SK-N-SH treated with all-trans-retinoic acid at 6 μM for 48 hours (cell line): Measurements from ENCODE around the gene CFAP20.

Source experiments
- ATAC-seq: fragments of 200-7000 bp; cut with Tn5 transposase; 3 replicates; pipeline ENCODE4 v1.9.1; 2020; ENCODE audit warnings: mild to moderate bottlenecking, moderate library complexity
- ARNTL ChIP-seq: fragments of 450-650 bp; formaldehyde crosslinking; IDR thresholded peaks from 2 replicates; pipeline ENCODE4 v1.5.0; 2020; ENCODE audit warnings: low read depth, mild to moderate bottlenecking, moderate library complexity, borderline replicate concordance
- BACH2 ChIP-seq: fragments of 250-450 bp; sonication (Bioruptor Pico); IDR thresholded peaks from 2 replicates; pipeline ENCODE4 v1.9.0; 2021; ENCODE audit warnings: mild to moderate bottlenecking, borderline replicate concordance
- CREB5 ChIP-seq: fragments of 250-450 bp; sonication (Bioruptor Pico); IDR thresholded peaks from 2 replicates; pipeline ENCODE4 v1.5.1; 2020; ENCODE audit warnings: low read depth, mild to moderate bottlenecking, moderate library complexity
- CSDC2 ChIP-seq: fragments of 250-450 bp; sonication (Bioruptor Pico); IDR thresholded peaks from 2 replicates; pipeline ENCODE4 v1.5.0; 2020; ENCODE audit warnings: mild to moderate bottlenecking, moderate library complexity
- CSRNP3 ChIP-seq: fragments of 250-450 bp; sonication (Bioruptor Pico); IDR thresholded peaks from 2 replicates; pipeline ENCODE4 v1.5.1; 2021; ENCODE audit warnings: mild to moderate bottlenecking, moderate library complexity
- ISL1 ChIP-seq: fragments of 250-450 bp; sonication (Bioruptor Pico); IDR thresholded peaks from 2 replicates; pipeline ENCODE4 v2.1.2; 2022; ENCODE audit warnings: mild to moderate bottlenecking, moderate library complexity
- OSR1 ChIP-seq: fragments of 250-450 bp; sonication (Bioruptor Pico); IDR thresholded peaks from 2 replicates; pipeline ENCODE4 v1.8.0; 2022; ENCODE audit warnings: moderate library complexity, mild to moderate bottlenecking, inconsistent platforms
- PATZ1 ChIP-seq: fragments of 250-450 bp; sonication (Bioruptor Pico); IDR thresholded peaks from 2 replicates; pipeline ENCODE4 v1.8.0; 2020; ENCODE audit warnings: mild to moderate bottlenecking, moderate library complexity, borderline replicate concordance
- PPARA ChIP-seq: fragments of 250-450 bp; sonication (Bioruptor Pico); IDR thresholded peaks from 2 replicates; pipeline ENCODE4 v1.5.0; 2020; ENCODE audit warnings: mild to moderate bottlenecking, borderline replicate concordance
- RARB ChIP-seq: fragments of 250-450 bp; sonication (Bioruptor Pico); IDR thresholded peaks from 2 replicates; pipeline ENCODE4 v1.8.0; 2021; ENCODE audit warnings: mild to moderate bottlenecking, moderate library complexity
- SNAI2 ChIP-seq: fragments of 250-450 bp; sonication (Bioruptor Pico); IDR thresholded peaks from 2 replicates; pipeline ENCODE4 v1.5.0; 2020; ENCODE audit warnings: mild to moderate bottlenecking, moderate library complexity
- TCF4 ChIP-seq: fragments of 250-450 bp; sonication (Bioruptor Pico); IDR thresholded peaks from 2 replicates; pipeline ENCODE4 v1.8.0; 2021; ENCODE audit warnings: mild to moderate bottlenecking, moderate library complexity, borderline replicate concordance
- TOX ChIP-seq: fragments of 250-450 bp; sonication (Bioruptor Pico); IDR thresholded peaks from 2 replicates; pipeline ENCODE4 v1.8.0; 2021; ENCODE audit warnings: mild to moderate bottlenecking, moderate library complexity, borderline replicate concordance
- TSHZ2 ChIP-seq: fragments of 250-450 bp; sonication (Bioruptor Pico); IDR thresholded peaks from 2 replicates; pipeline ENCODE4 v1.5.0; 2020; ENCODE audit warnings: mild to moderate bottlenecking, moderate library complexity
- ZC3H10 ChIP-seq: fragments of 250-450 bp; sonication (Bioruptor Pico); IDR thresholded peaks from 2 replicates; pipeline ENCODE4 v1.5.1; 2021; ENCODE audit warnings: mild to moderate bottlenecking, moderate library complexity
- ZFP3 ChIP-seq: fragments of 250-450 bp; sonication (Bioruptor Pico); IDR thresholded peaks from 2 replicates; pipeline ENCODE4 v1.5.0; 2020; ENCODE audit warnings: mild to moderate bottlenecking, moderate library complexity
- ZFP30 ChIP-seq: fragments of 450-650 bp; formaldehyde crosslinking; IDR thresholded peaks from 2 replicates; pipeline ENCODE4 v1.5.0; 2022; ENCODE audit warnings: mild to moderate bottlenecking, moderate library complexity
- ZNF565 ChIP-seq: fragments of 450-650 bp; formaldehyde crosslinking; conservative IDR thresholded peaks from 2 replicates; pipeline ENCODE4 v1.5.0; 2020; ENCODE audit warnings: low read depth, mild to moderate bottlenecking, moderate library complexity
- ZNF70 ChIP-seq: fragments of 450-650 bp; formaldehyde crosslinking; IDR thresholded peaks from 2 replicates; pipeline ENCODE4 v1.5.0; 2020; ENCODE audit warnings: mild to moderate bottlenecking, moderate library complexity
- ZNF8 ChIP-seq: fragments of 450-650 bp; formaldehyde crosslinking; IDR thresholded peaks from 2 replicates; pipeline ENCODE4 v1.5.0; 2020; ENCODE audit warnings: mild to moderate bottlenecking, moderate library complexity

CFAP20 gene

DNA sequence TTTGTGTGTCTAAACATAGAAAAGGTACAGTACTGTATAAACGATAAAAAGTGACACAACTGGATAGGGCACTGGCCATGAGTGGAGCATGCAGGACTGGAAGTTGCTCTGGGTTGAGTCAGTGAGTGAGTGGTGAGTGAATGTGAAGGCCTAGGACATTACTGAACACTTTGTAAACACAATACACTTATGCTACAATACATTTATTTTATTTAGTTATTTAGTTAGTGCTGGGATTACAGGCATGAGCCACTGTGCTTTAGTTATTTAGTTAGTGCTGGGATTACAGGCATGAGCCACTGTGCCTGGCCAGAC lies 4.6 kb downstream of the CFAP20 start:
- no peak for ATAC-seq
- no peak for TF ChIP-seq ZNF565 (CRISPR knock-in tag)
- TF ChIP-seq SNAI2, result no peak

DNA sequence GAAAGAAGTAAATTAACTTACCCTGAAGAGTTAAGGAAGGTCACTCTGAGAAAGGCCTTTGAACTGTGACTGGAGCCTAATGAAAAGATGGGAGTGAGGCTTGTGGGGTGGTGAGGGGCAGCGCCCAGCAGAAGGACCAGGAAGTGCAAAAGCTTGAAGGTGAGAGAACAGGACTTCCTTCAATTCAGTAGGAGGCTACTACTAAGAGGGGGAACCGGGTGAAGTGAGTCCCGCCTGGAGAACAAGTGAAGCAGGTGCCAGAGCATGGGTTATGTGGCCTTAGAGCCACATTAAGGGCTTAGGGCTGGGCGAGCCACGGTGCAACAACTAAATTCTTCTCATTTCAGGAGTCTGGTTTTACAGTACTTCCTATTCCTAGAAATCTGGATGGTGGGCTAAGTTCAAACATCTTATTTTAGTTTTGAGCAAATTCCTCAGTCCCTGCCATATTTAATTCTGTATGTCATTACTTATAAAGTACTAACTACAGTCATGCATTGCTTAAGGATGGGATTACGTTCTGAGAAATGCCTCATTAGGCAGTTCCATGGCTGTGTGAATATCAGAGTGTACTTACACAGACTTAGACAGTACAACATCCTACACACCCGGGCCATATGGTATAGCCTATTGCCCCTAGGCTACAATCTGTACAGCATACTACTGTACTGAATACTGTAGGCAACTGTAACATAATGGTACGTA lies 5.1 kb downstream of the CFAP20 start:
- TF ChIP-seq CSRNP3 (CRISPR knock-in tag), result no peak
- TF ChIP-seq RARB (CRISPR knock-in tag), result no peak
- no peak for TF ChIP-seq OSR1
- TF ChIP-seq TCF4, result no peak
- no peak for TF ChIP-seq CREB5 (CRISPR knock-in tag)
- no peak for TF ChIP-seq ZNF8 (CRISPR knock-in tag)
- TF ChIP-seq TOX, result no peak
- no peak for ATAC-seq

DNA sequence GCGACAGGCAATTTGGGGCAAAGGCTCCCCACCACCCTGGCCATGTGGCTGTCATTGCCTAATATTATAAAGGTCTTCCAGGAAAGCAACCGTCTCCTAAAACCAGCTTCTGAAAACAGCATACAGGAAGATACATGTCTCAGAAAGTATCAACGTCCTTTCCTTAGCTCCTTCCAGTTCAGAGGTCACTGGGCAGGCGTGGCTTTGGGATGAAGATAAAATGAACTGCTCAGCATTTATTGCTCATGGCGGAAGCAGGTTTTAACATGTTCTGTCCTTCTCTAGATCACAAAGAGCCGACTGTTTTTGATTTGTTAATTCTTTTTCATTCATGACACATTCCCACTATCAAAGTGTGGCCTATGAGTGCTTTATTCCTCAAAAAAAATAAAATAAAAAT lies 8.0 kb downstream of the CFAP20 start:
- TF ChIP-seq PPARA (no peak), OSR1 (no peak), ISL1 (CRISPR knock-in tag) (no peak), ZFP3 (CRISPR knock-in tag) (no peak), PATZ1 (CRISPR knock-in tag) (no peak), ARNTL (no peak)
- TF ChIP-seq, all 23 proteins: peak for 0
- ATAC-seq, result no peak

- no peak for ATAC-seq
- no peak for TF ChIP-seq TSHZ2 (CRISPR knock-in tag)
- TF ChIP-seq CSDC2 (CRISPR knock-in tag), result no peak
- no peak for TF ChIP-seq ZNF70 (CRISPR knock-in tag)
- TF ChIP-seq CREB5 (CRISPR knock-in tag), result no peak
- TF ChIP-seq OSR1, result no peak
- no peak for TF ChIP-seq RARB (CRISPR knock-in tag)
- TF ChIP-seq ZC3H10 (CRISPR knock-in tag), result no peak
- TF ChIP-seq TCF4, result no peak
- no peak for TF ChIP-seq BACH2 (CRISPR knock-in tag)
- no peak for TF ChIP-seq ZFP30
Measured at GRCh38 chr16:58120234-58120633, 8.9 kb downstream of the CFAP20 start.

- TF ChIP-seq OSR1 (no peak), TCF4 (no peak), ARNTL (no peak)
- ATAC-seq, result no peak
Measured at GRCh38 chr16:58119509-58119845, 9.7 kb downstream of the CFAP20 start.
